ENCODE data around the gene ZNF236.

GRCh38 chr18:76953583-76954233 lies 131.4 kb downstream of the ZNF236 start:
- no peak for TF ChIP-seq CTCF (IDR thresholded peaks at IDR 0.05)
- TF ChIP-seq EZH2phosphoT487 (IDR thresholded peaks at IDR 0.05): no peak
- TF ChIP-seq EZH2 (IDR thresholded peaks at IDR 0.05): no peak

All from neural progenitor cell (in vitro differentiated cells).